Transverse colon (tissue), 4 donors: Measurements from ENCODE around the gene SH2B3.

Experiments used
- POLR2AphosphoS5 ChIP-seq, 3 donors: sonication (generic); formaldehyde crosslinking; IDR thresholded peaks; one replicate each; pipeline ENCODE4 v1.6.1; 2016; ENCODE audit warnings: antibody characterized with exemption in 3 of 3
- TF ChIP-seq, protein P1 (sequence below), 5 experiments: fragments of 200-600 bp in 3 of 5; fragments of 450-650 bp in 2 of 5; sonication (generic) in 3 of 5; IDR thresholded peaks; 1 replicate in 2 of 5; 2 replicates in 3 of 5; pipeline ENCODE4 v1.5.1; 2016 to 2017; ENCODE audit warnings: antibody characterized with exemption in 5 of 5, inconsistent platforms in 3 of 5, mild to moderate bottlenecking in 2 of 5, moderate library complexity in 1 of 5

- TF ChIP-seq, protein P1, sequence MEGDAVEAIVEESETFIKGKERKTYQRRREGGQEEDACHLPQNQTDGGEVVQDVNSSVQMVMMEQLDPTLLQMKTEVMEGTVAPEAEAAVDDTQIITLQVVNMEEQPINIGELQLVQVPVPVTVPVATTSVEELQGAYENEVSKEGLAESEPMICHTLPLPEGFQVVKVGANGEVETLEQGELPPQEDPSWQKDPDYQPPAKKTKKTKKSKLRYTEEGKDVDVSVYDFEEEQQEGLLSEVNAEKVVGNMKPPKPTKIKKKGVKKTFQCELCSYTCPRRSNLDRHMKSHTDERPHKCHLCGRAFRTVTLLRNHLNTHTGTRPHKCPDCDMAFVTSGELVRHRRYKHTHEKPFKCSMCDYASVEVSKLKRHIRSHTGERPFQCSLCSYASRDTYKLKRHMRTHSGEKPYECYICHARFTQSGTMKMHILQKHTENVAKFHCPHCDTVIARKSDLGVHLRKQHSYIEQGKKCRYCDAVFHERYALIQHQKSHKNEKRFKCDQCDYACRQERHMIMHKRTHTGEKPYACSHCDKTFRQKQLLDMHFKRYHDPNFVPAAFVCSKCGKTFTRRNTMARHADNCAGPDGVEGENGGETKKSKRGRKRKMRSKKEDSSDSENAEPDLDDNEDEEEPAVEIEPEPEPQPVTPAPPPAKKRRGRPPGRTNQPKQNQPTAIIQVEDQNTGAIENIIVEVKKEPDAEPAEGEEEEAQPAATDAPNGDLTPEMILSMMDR (IDR thresholded peaks at IDR 0.05), result no peak
- no peak for TF ChIP-seq POLR2AphosphoS5 (IDR thresholded peaks at IDR 0.05)
Observed at GRCh38 chr12:111488271-111488670, 82.5 kb downstream of the SH2B3 start.
